ENCODE measurements around the gene GLP1R.
A peak's percentile ranks its signal among the peaks of the same experiment; 100 is the strongest.

The GLP1R gene

DNA sequence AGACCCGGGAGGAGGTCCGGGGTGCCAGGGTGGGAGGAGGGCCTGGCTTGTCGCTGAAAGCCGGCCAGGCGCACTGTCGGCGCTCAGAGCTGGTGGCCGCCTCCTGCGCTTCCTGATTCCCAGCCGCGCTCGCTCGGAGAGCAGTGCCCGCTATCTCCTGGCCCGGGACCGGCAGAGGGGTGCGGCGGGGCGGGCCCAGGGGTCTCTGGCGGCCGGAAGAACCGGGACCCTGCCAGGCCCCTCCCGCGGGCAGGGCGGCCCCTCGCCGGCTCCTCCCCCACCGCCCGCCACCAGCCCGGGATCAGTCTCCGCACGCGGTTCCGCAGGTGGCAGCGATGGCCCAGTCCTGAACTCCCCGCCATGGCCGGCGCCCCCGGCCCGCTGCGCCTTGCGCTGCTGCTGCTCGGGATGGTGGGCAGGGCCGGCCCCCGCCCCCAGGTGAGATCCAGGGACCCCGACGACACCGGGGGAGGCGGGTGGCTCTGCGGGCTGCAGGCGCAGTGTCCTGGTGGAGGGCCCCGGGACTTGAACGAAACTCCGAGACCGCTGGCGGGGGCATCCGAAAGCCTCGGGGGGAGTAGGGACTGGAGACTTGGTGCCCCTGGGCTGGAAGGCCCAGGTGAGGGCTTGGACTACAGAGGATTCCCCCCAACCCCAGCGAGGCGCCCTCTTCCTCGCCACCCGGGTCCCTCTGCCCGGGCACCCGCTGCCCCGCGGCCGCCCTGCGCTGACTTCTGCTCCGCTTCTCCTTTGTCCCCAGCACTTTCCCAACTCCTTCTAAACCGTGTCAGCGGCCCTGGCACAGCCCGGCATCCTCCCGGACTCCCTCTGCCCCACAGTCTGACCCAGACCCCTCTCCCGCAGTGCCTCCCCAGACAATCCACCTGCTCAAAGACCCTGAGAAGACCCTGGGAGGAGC is at the start of gene GLP1R:
GLP1R (plus strand) TSS at position 301 of the 919 bp plus-strand sequence; CDS start at position 361, 60 bp downstream.
- no peak for DNase-seq

DNA sequence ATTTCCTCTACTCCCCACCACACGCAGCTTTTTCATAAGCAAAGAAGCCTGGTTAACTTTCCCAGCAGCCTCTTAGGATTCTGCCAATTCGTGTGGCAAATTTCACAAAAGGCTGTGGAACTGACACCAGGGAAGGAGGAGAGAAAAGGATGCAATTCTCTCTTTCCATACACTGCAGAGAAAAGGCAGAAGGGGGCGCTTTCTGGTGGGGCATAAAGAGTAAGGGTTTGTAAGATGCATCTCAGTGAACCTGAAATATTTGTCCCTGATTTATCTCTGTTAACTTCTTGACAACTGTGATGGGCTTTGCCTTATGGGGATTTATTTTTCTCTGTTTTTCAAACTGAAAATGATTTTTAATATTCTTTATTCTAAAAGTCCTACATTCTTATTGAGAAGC is 45.5 kb upstream of the GLP1R start:
- no peak for DNase-seq

DNA sequence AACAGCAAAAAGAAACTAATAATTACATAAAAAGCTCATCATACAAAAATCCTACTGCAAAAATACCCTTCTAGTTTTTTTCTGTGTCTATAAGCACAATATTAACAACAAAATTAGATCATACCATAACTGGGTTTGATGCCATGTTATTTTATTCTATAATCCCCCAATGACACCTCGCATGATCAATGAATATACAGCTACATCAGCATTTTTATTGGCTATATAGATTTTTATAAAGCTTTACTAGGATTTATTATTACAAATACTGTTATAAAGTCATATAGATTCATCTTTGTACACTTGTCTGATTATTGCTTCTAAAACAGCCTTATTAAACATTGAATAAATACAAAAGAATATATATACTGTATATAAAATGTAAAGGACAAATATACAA is 45.1 kb upstream of the GLP1R start:
- DNase-seq: no peak

DNA sequence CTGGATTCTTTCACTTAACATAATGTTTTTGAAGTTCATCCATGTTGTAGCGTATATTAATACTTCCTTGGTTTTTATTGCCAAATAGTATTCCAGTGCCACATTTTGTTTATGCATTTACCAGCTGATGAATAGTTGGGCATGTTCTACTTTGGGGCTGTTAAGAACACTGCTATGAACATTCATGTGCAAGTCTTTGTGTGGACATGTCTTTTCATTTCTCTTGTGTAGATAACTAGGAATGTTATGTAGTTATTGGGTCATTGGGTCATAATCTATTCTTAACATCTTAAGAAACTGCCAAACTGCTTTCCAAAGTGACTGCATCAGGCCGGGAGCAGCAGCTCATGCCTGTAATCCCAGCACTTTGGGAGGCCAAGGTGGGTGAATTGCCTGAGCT is 43.8 kb upstream of the GLP1R start:
- DNase-seq: no peak

DNA sequence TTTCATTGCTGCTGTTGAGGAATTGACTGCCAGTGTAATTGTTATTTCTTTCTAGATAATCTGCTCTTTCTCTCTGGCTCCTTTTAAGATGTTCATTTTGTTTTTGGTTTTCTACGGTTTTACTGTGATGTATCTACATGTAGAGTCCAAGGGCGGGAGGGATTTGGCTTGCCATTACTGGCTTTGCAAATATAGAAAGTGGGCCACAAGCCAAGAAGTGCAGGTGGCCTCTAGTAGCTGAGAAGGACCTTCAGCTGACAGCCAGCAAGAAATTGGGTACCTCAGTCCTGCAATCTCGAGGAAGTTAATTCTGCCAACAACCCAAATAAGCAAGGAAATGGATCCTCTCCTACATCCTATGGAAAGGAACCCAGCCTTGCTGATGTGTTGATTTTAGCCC is 42.8 kb upstream of the GLP1R start:
- no peak for DNase-seq

DNA sequence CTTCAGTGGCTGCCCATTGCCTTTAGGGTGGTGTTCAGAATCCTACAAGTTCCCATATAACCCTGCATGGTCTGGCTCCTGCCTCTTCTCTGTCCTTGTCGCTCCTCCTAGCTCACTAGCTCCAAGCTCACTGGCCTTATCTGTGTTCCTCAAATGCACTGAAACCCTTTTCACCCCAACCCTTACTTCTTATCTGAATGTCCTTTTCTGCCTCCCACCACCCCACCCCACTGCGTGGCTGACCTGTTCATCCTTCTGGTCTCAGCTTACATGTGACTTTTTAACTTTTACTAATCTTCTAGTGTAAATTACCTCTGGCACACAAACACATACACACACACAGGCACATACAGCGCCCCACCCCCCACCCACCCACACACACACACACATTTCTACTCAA is 41.0 kb upstream of the GLP1R start:
- no peak for DNase-seq

DNA sequence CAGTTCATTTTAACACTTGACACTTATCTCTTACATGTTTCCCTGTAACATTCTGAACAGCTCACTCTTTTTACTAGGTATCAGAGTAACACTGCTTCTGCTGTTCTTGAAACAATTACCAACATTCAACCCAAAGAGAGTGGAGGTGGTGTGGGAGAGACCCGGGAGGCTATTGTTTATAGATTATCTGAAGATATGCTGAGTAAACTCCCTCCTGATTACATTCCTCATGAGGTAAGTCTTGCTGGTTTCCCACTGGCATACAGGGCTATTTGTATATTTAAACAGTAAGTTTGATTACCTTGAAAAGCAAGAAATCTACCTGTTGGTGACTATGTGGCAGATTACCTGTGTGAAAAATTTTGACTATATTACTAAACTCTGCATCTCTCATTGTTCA is 39.8 kb upstream of the GLP1R start:
- DNase-seq: no peak

DNA sequence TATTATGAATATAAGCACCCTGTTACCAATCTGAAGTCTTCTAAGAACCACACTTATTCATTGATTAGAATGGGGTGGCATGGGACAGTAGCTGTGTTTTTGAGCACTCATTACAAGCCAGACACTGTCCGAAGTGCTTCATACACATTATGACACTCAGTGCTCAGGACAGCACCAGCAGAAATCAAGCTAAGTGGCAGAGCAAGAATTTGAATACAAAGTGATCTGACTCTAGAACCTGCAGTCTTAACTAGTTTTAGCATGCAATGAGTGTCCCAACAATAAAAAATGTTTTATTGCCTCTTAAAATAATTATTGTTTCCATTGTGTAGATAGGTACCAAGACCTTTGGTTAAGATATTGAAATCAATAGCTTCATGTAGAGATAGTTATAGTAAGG is 39.1 kb upstream of the GLP1R start:
- no peak for DNase-seq

DNA sequence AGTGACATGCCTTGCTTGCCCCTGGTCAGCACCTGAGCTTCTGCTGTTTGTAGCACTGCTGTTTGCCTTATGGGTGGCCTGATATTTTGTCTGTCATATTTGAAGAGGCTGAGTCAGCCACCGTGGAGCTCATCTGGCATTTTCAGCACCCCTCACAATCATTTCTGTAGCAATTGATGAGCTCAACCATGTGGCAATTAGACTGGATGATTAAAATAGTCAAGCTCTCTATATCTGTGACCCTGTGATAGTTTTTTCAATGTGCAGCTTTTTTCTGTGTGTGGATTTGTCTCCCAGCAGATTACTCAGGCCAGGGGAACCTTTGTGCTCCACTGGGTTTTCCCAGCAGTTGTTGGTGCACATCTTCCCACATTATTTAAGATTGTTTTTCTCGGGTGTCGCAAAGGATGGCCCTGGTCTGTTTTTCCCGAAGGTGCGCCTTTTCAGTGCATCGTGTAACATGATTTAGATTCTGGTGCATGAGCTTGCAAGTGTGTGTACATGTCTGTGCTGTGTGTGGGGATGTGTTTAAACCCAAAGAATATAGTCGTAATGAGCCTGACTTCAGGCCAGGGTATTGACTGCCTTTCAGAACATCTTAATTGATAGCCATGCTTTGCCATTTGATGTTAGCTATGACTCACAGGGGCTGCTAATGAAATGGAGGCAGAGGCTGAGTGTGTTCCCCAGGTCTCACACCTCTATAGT is 31.6 kb upstream of the GLP1R start:
- DNase-seq: no peak

DNA sequence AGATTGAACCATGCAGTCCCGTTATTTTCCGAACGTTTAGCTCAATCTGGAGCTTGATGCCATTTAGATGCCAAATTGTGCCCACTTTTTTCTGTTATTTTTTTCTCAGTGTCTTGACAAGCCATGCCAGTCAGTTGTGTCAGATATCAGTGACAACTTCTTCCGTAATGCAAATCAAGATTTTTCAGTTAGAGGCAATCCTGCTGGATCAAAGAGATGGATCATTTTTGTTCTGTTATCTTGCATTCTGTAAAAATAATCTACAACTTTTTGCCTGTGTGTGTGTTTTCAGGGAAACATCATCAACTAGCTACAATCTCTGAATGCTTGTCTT is 31.1 kb upstream of the GLP1R start:
- no peak for DNase-seq

DNA sequence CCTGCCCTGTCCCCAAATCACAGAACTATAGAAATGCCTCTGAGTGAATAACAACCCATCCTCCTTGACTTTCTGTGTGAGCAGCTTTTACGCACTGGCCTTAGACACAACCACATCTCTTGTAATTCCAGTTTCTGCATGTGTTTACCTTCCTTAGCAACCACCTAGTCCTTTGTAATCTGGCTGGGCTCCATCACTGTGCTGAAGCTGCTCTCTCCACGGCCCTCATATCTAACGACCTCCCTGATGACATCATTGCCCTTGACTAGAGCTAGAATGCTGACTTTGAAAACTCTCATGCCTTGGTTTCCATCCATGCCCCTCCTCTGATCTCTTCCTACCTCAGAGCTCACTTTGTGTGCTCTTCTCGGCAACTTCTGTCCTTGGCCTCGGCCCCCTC is 30.5 kb upstream of the GLP1R start:
- no peak for DNase-seq

DNA sequence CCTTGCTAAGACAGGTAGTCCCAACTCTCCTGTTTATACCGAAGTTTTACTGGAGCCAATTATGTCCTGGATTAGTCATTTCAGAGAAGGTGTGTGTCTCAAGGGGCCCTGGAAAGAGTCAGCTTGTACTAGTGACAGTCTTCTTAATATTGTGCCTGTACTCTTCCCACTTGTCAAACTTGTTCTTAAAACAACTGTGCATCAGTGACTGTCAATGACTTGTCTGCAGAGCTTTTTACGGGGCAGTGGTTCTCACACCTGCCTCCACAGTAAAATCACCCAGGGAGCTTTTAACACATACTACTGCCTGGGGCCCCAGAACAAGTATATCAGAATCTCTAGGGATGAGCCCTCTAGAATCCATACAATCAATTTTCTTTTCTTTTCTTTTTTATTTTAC is 28.4 kb upstream of the GLP1R start:
- DNase-seq: no peak

DNA sequence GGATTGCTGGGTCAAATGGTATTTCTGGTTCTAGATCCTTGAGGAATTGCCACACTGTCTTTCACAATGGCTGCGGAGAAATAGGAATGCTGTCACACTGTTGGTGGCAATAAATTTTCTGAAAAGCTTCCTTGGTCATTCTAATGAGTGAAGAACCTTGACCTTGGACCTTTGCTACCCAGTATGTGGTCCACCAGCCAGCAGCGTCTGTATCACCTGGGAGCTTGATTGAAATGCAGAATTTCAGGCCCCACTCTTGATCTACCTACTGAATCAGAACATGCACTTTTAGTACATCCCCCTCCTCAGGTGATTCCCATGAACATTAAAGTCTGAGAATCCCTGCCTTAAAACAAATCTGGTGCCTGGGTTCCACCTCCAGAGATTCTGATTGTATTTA is 27.5 kb upstream of the GLP1R start:
- DNase-seq: no peak

DNA sequence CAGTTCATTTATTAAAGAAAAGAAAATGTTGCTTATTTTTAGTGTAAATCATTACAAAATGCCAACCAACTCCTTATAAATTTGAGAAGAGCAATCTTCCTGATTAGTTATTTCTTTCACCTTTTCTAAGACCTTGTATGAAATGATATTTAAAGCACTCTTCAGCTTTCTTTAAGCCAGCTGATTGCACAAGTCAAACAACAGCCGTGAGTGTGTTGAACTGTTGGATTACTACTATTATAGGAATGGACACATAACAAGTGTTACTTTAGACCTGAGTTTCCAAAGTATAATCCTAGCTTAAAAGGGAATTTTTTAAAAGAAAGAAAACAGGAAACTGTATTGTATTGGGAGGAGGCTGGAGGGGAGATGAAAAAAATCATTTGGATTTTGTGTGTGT is 26.8 kb upstream of the GLP1R start:
- DNase-seq: no peak

DNA sequence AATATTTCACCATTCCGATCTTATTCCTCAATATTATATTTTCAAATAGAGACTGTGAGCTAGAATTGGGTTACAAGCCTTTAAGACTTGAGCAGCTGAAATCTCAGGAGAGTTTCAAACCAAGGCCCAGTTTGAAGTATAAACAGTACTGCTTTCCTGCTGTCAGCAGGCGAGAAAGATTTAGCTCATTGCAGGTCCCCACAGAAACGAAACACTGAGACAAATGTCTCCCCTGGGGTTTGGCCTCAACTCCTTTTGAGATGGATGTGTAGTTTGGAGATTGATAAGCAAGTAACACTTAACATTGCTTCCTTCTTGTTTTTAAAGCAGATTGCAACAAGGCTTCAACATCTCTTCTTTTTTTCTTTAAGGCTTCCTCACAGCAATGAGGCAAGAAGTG is 22.4 kb upstream of the GLP1R start:
- DNase-seq: no peak

DNA sequence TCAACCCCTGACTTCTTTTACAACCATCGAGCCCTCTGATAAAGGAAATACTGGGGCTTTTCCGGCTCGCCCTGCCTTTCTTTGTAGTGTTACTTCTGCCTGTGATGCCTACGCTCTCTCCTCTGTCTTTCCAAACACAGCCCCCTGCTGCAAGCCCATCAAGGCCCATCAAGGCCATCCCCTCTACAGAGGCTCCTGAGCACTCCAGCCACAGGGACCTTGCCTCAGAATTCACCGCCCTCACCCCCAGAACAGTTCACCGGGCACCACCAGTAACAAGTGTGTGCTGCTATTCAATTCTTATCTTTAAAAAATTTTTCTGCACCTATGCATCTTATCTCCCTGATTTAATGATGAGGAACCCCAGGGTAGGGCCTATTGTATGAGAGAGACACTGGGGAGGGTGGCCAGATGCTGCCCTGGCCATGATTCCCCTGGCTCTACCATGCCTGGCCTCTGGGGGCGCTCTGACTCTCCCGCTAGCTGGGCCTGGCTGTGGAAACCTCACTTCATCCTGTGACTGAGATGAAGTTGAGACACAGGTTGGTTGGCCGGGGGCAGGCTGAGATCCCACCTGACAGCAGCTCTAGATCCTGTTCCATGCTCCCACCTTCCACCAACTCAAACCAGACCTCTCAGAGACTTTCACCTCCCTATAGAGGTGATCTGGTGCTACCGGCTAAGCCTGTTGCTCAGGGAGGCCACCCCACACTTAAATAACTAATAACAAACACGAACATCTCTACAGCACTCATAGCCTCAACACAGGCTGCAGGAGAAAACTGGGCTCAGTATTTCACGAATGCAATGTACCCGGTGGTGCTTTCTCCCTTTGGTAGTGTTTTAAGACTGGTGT is 19.2 kb upstream of the GLP1R start:
- peak; percentile 1 to 35 for DNase-seq

DNA sequence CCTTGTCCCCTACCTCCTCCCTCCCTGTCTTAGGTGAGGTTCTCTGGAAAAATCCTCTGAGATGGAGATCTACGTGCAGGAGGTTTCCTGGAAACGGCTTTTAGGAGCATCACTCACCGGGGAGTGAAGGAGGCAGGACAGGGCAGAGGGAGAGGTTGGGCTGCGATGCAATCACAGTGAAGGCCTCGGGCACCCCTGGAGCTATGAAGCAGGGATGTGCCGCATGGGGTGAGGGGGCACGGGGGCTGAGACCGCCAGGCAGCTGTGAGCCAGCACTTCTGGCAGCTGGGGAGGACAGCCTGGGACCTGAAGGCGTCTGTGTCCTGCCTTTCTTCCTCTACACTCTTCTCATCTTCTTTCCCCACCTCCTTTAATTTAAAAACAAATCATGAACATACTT is 12.9 kb upstream of the GLP1R start:
- no peak for DNase-seq

DNA sequence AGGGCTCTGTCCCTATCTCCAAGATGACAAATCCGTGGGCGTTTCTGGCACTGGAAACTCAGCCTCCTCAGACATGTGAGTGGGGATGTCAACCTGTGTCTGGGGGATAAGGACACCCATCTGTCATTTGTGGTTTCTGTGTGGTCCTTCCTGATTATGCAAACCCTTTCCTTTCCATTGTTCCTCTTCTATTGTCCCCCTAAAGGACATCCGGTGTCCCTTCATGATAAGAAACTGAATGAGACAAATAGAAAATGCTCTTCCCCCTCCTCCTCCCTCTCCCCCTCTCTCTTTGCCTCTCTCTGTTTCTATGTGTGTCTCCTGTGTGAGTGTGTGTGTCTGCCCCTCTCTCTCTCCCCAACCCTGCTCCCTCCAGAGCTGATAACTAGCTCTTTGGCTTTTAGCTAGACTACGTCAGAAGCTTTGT is 11.5 kb upstream of the GLP1R start:
- no peak for DNase-seq

DNA sequence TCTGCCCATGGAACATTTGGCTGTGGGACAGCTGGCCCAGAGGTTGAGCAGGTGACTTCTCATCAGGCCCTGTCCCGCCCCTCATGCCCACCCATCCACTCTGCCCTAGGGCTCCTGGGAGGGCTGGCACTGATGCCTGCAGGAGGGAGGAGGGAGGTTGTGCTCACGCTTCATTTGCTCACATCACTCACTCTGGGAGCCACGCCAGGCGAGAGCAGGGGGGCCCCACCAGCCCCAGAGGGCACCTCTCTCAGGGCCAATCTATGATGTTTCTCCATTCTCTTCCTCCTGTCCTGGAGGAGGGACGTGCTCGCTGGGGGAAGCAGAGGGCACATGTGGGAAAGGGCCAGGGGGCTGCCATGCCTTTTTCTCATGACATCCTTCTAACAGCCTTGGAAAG is 10.9 kb upstream of the GLP1R start:
- DNase-seq: no peak

DNA sequence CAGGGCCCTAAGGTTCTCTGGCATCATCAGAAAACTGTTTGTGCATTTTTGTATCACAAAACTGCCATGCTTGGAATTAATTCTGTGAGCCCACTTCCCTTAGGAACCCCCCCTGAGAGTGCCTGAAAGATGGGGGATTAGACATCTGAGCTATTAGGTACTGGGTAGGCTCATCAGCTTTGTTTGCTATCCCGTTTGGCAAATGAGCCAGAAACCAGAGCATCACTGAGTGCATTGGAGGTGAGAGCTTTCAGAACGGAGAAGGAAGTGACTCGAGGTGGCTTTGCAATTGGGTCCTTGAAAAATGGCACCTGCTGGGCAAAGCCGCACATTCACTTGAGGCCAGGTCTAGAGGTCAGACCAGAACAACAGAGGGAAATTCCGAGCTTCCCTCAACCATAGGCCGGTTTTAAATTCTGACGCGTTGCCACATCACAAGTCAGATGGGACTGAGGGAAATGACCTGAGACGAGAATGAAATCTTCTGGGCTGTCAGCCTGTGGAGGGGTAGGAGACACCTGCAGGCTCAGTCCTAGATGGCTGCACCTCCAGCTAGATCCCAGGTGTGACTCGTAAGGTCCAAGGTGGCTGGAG is 8.4 kb upstream of the GLP1R start:
- no peak for DNase-seq

DNA sequence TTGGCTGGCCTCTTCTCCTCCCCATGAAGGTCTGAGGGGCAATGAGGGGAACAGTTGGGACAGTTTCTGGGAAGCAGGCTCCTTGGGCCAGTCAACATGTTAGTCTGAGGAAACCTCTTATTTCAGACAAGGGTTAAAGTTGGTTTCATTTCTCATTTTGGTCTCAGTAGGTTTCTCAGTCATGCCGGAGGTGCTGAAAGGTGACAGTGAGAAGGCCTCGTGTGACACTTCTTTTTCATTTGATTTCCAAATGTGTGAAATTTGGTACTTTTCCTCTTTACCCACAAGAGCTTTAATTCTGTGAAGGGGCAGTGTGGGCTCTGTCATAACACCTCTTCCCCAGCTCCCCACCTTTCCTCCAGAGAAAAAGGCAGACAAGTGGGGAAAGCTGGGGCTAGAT is 7.5 kb upstream of the GLP1R start:
- DNase-seq: no peak

DNA sequence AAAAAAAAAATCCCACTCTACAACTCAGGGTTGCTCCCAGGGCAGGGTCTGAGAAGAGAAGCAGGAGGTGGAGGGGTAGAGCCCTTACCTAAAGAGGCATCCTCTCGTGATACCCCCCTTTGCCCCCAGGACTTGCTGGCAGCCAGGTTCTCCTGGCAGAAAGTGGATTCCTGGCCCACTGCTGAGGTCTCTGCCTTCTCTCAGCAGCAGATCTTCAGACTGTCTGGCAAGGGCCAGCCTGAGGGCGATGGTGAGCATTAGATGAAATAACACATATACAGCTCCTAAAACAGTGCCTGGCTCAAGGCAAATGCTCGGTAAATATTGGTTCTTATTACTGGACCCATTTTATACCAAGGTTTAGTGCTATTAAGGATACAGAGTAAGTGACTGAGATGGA is 4.8 kb upstream of the GLP1R start:
- DNase-seq: no peak

DNA sequence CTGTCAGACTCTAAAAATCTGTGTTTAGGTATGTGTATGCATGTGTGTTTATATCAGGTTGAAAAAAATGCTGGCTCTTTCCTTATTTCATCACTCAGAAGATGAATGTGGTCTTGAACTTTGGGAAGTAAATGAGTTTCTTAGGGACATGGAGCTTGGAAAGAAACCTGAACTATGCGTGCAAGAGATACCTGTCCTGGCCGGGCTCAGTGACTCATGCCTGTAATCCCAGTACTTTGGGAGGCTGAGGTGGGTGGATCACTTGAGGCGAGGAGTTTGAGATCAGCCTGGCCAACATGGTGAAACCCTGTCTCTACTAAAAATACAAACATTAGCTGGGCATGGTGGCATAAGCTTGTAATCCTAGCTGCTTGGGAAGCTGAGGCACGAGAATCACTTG is 4.4 kb upstream of the GLP1R start:
- DNase-seq: no peak

Measured in inflammatory macrophage treated with lipopolysaccharide for 1 hour (primary cell).